Body of pancreas (tissue), 4 donors: ENCODE measurements around the gene GNB1.
A peak's percentile ranks its signal among the peaks of the same experiment; 100 is the strongest.

Experiments
- POLR2A ChIP-seq, 3 donors: fragments of 450-650 bp; IDR thresholded peaks; one replicate each; pipeline ENCODE4 v1.6.1; 2016; ENCODE audit warnings: antibody characterized with exemption in 3 of 3, mild to moderate bottlenecking in 2 of 3
- TF ChIP-seq, protein P1 (sequence below), 7 experiments: fragments of 450-650 bp in 4 of 7; fragments of 200-600 bp in 3 of 7; sonication (generic) in 3 of 7; IDR thresholded peaks; one replicate each; pipeline ENCODE4 v1.5.1; 2016 to 2019; ENCODE audit warnings: antibody characterized with exemption in 7 of 7

DNA sequence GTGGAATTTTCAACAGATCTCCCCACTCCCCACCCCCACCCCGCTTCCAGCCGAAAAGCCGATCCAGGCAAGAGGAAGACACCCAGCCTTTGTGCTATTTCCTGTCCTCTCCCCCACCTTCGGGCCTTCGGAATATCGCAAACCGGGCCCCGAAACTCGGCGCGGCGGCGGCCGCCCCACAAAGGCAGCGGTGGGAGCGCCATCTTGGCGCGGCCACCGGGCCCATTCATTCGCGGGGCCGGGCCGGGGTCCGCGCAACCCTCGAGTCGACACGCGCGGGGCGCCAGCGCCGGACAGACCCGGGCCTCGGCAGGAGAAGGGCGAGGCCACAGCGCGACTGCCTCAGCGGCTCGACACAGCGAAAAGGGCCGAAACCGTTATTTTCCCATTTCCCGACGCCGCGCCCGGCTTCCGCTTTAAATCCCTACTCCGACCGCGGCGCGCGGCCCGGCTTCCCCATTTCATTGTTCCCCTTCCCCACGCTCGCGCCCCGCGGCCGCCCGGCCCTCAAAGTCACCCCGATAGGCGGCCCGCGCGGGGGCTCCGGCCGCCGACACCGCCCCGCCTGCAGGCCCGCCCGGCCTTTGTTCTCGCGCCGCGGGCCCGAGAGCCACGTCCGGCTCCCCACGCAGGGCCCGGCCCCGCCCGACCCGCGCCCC, 911 bp downstream of the GNB1 start:
- TF ChIP-seq, protein P1, sequence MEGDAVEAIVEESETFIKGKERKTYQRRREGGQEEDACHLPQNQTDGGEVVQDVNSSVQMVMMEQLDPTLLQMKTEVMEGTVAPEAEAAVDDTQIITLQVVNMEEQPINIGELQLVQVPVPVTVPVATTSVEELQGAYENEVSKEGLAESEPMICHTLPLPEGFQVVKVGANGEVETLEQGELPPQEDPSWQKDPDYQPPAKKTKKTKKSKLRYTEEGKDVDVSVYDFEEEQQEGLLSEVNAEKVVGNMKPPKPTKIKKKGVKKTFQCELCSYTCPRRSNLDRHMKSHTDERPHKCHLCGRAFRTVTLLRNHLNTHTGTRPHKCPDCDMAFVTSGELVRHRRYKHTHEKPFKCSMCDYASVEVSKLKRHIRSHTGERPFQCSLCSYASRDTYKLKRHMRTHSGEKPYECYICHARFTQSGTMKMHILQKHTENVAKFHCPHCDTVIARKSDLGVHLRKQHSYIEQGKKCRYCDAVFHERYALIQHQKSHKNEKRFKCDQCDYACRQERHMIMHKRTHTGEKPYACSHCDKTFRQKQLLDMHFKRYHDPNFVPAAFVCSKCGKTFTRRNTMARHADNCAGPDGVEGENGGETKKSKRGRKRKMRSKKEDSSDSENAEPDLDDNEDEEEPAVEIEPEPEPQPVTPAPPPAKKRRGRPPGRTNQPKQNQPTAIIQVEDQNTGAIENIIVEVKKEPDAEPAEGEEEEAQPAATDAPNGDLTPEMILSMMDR (IDR thresholded peaks at IDR 0.05): no peak
- peak in 1 of 3 donors; percentile 11 for TF ChIP-seq POLR2A (IDR thresholded peaks at IDR 0.05)
